CD14-positive monocyte (primary cell): ENCODE results near the gene PRRG4. TPM values are rescaled to one million over a fixed set of nuclear protein-coding genes. Genes with fewer than 3 reads are reported as not detected.
"Not testable (repeated sequence)": the region's sequence is repeated elsewhere in the genome, so short reads cannot be mapped to it uniquely, and the experiment has no call there.

ENCODE experiments used
- DNase-seq, 3 donors: peaks; one replicate each; pipeline ENCODE4 v3.0.0-alpha.2; 2011 to 2022
- H2AFZ ChIP-seq: 2 replicates; pipeline ENCODE4 v1.6.0; 2012; ENCODE audit warnings: mild to moderate bottlenecking, low read depth, low read length, inconsistent platforms; ENCODE audit not compliant: insufficient read depth, poor library complexity, severe bottlenecking
- H3K27ac ChIP-seq, 2 donors: 1 replicate in 1 of 2; 2 replicates in 1 of 2; pipeline ENCODE4 v1.5.1; 2012 to 2013; ENCODE audit warnings: low read length in 2 of 2, control low read depth in 1 of 2, inconsistent platforms in 1 of 2, low read depth in 1 of 2, mild to moderate bottlenecking in 1 of 2
- H3K27me3 ChIP-seq, 2 donors: one replicate each; pipeline versions ENCODE4 v1.6.0 to v1.6.1; 2011 to 2013; ENCODE audit warnings: low read length in 2 of 2; ENCODE audit not compliant: control insufficient read depth in 2 of 2, insufficient read depth in 2 of 2
- H3K36me3 ChIP-seq, 2 donors: replicated peaks in 1 of 2; 1 replicate in 1 of 2; 2 replicates in 1 of 2; pipeline versions ENCODE4 v1.5.1 to v1.6.1; 2012 to 2013; ENCODE audit warnings: low read length in 2 of 2, control low read depth in 1 of 2, inconsistent platforms in 1 of 2, mild to moderate bottlenecking in 1 of 2; ENCODE audit not compliant: insufficient read depth in 2 of 2, control insufficient read depth in 1 of 2
- H3K4me1 ChIP-seq, 2 donors: 1 replicate in 1 of 2; 2 replicates in 1 of 2; pipeline versions ENCODE4 v1.5.1 to v1.6.1; 2012 to 2013; ENCODE audit warnings: low read length in 2 of 2, control low read depth in 1 of 2, inconsistent platforms in 1 of 2, mild to moderate bottlenecking in 1 of 2, moderate library complexity in 1 of 2; ENCODE audit not compliant: insufficient read depth in 2 of 2, control insufficient read depth in 1 of 2
- H3K4me2 ChIP-seq: replicated peaks from 2 replicates; pipeline ENCODE3; 2012; ENCODE audit warnings: low read length, moderate library complexity, mild to moderate bottlenecking; ENCODE audit not compliant: poor library complexity, severe bottlenecking; ENCODE audit errors: extremely low read depth
- H3K4me3 ChIP-seq, 3 experiments: fragments of 200-600 bp in 1 of 3; sonication (generic) in 1 of 3; replicated peaks in 1 of 3; 1 replicate in 2 of 3; 2 replicates in 1 of 3; pipeline ENCODE4 v1.5.1; 2011 to 2013; ENCODE audit warnings: low read length in 3 of 3, mild to moderate bottlenecking in 3 of 3, control low read depth in 2 of 3, low read depth in 2 of 3, inconsistent platforms in 1 of 3, moderate library complexity in 1 of 3
- H3K79me2 ChIP-seq: 2 replicates; pipeline ENCODE4 v1.6.0; 2012; ENCODE audit warnings: mild to moderate bottlenecking, control low read depth, inconsistent platforms, low read length, moderate library complexity; ENCODE audit not compliant: insufficient read depth
- H3K9ac ChIP-seq: 2 replicates; pipeline ENCODE4 v1.6.0; 2017; ENCODE audit warnings: low read length, mild to moderate bottlenecking; ENCODE audit not compliant: insufficient read depth, poor library complexity, severe bottlenecking
- H3K9me3 ChIP-seq, 2 donors: replicated peaks in 1 of 2; 1 replicate in 1 of 2; 2 replicates in 1 of 2; pipeline versions ENCODE4 v1.5.1 to v1.6.1; 2012 to 2013; ENCODE audit warnings: low read length in 2 of 2, control low read depth in 1 of 2; ENCODE audit not compliant: control insufficient read depth in 1 of 2, insufficient read depth in 1 of 2
- H4K20me1 ChIP-seq: 2 replicates; pipeline ENCODE4 v1.6.0; 2012; ENCODE audit warnings: mild to moderate bottlenecking, low read length, control low read depth, moderate library complexity; ENCODE audit not compliant: insufficient read depth
- H3K27ac Mint-ChIP-seq, 7 donors: one replicate each; pipeline ENCODE4 v1.8.0; 2020; ENCODE audit warnings: mild to moderate bottlenecking in 7 of 7, mixed read lengths in 7 of 7, moderate library complexity in 6 of 7, inconsistent platforms in 2 of 7
- H3K27me3 Mint-ChIP-seq, 3 donors: one replicate each; pipeline ENCODE4 v1.8.0; 2021 to 2022; ENCODE audit warnings: low read depth in 3 of 3, mild to moderate bottlenecking in 3 of 3, mixed read lengths in 3 of 3, moderate library complexity in 3 of 3, inconsistent platforms in 1 of 3
- H3K36me3 Mint-ChIP-seq, 2 donors: one replicate each; pipeline ENCODE4 v1.8.0; 2020; ENCODE audit warnings: mixed read lengths in 2 of 2, inconsistent platforms in 1 of 2, mild to moderate bottlenecking in 1 of 2
- H3K4me1 Mint-ChIP-seq: one replicate; pipeline ENCODE4 v1.8.0; 2020; ENCODE audit warnings: mild to moderate bottlenecking, mixed read lengths
- H3K4me3 Mint-ChIP-seq, 2 donors: one replicate each; pipeline ENCODE4 v1.8.0; 2020; ENCODE audit warnings: mild to moderate bottlenecking in 2 of 2, mixed read lengths in 2 of 2, moderate library complexity in 1 of 2
- H3K9me3 Mint-ChIP-seq, 7 donors: one replicate each; pipeline ENCODE4 v1.8.0; 2020 to 2022; ENCODE audit warnings: mixed read lengths in 7 of 7, mild to moderate bottlenecking in 6 of 7, moderate library complexity in 6 of 7, inconsistent platforms in 2 of 7
- CTCF ChIP-seq: fragments of 200-600 bp; IDR thresholded peaks from one replicate; pipeline ENCODE4 v1.8.0; 2022; ENCODE audit warnings: antibody characterized with exemption, mild to moderate bottlenecking
- WGBS: methylation state at CpG from one replicate; pipeline ENCODE4 v1.1.5; 2013; ENCODE audit warnings: missing lambda C conversion rate; ENCODE audit not compliant: insufficient coverage; 5-methylcytosine and 5-hydroxymethylcytosine counted together
- intact Hi-C, 2 donors: fragments of 100-400 bp; cut with micrococcal nuclease; formaldehyde crosslinking; loops; one replicate each; pipeline versions ENCODE4 v1.15.0 to v1.15.1; 2023
- polyA plus RNA-seq, 3 donors: library from polyadenylated mRNA; depleted of rRNA in 1 of 3; unstranded in 2 of 3; stranded (reverse) in 1 of 3; fragments of 300-500 nt in 2 of 3; fragments of >200 nt in 1 of 3; fragmentation: Illumina TruSeq in 2 of 3; gene quantifications; 1 replicate in 2 of 3; 2 replicates in 1 of 3; pipeline ENCODE4 v1.2.3, GENCODE V29; 2012 to 2021

PRRG4 gene
- polyA plus RNA-seq, 3 donors = 3.5 to 9.9 (median 8.7) TPM

GRCh38 chr11:32861850-32862577, 32.3 kb downstream of the PRRG4 start:
- H3K9me3 ChIP-seq = no peaks in the 10 kb centered on the region
- H3K36me3 ChIP-seq = peaks cover 0 to 14% of the 10 kb centered on the region in 2 donors
- no peak overlapping the region for H3K27ac Mint-ChIP-seq
- TF ChIP-seq CTCF = no peak
- H3K4me2 ChIP-seq = no peak overlapping the region
- H3K9me3 Mint-ChIP-seq = no peaks in the 10 kb centered on the region
- peaks cover 0 to 1% (median 0%) of the 10 kb centered on the region in 3 donors for H3K27me3 Mint-ChIP-seq
- no peak for DNase-seq
- H4K20me1 ChIP-seq = no peaks in the 10 kb centered on the region
- peaks cover 7 to 8% of the 10 kb centered on the region in 2 donors for H3K36me3 Mint-ChIP-seq
- no peak overlapping the region for H3K9ac ChIP-seq
- WGBS = 100% methylated on average over 1 of the region's 3 CpGs
- no peaks in the 10 kb centered on the region for H3K79me2 ChIP-seq
- H3K4me3 Mint-ChIP-seq = no peak overlapping the region
- H3K4me1 ChIP-seq = no peaks in the 10 kb centered on the region
- H2AFZ ChIP-seq = no peak overlapping the region
- no peak overlapping the region for H3K4me3 ChIP-seq
- H3K27me3 ChIP-seq = no peaks in the 10 kb centered on the region
- intact Hi-C loops = no loop called here
- no peak overlapping the region for H3K27ac ChIP-seq
- H3K4me1 Mint-ChIP-seq = no peaks in the 10 kb centered on the region

GRCh38 chr11:32864555-32864954, 34.8 kb downstream of the PRRG4 start:
- H3K4me3 ChIP-seq = no peak overlapping the region
- H3K27ac ChIP-seq = no peak overlapping the region
- peaks cover 0 to 1% of the 10 kb centered on the region in 2 donors for H3K36me3 ChIP-seq
- intact Hi-C loops = no loop called here
- H3K79me2 ChIP-seq = no peaks in the 10 kb centered on the region
- no peaks in the 10 kb centered on the region for H4K20me1 ChIP-seq
- no peak for DNase-seq
- H3K27me3 Mint-ChIP-seq = peaks cover 0 to 2% (median 1%) of the 10 kb centered on the region in 3 donors
- H3K4me1 Mint-ChIP-seq = no peaks in the 10 kb centered on the region
- H3K27me3 ChIP-seq = no peaks in the 10 kb centered on the region
- H3K9me3 ChIP-seq = no peaks in the 10 kb centered on the region
- H3K36me3 Mint-ChIP-seq = no peaks in the 10 kb centered on the region
- H3K4me1 ChIP-seq = no peaks in the 10 kb centered on the region
- no peak overlapping the region for H3K4me3 Mint-ChIP-seq
- H3K4me2 ChIP-seq = no peak overlapping the region
- H3K9me3 Mint-ChIP-seq = peaks cover 0 to 9% (median 3%) of the 10 kb centered on the region in 7 donors
- no peak overlapping the region for H2AFZ ChIP-seq
- no peak overlapping the region for H3K27ac Mint-ChIP-seq
- H3K9ac ChIP-seq = no peak overlapping the region
- TF ChIP-seq CTCF = no peak

DNA sequence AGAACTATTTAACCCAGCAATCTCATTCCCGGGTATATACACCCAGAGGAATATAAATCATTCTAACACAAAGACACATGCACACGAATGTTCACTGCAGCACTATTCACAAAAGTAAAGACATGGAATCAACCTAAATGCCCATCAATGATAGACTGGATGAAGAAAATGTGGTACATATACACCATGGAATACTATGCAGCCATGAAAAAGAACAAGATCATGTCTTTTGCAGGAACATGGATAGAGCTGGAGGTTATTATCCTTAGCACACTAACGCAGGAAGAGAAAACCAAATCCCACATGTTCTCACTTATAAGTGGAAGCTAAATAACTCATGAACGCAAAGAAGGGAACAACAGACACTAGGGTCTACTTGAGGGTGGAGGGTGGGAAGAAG, 39.0 kb downstream of the PRRG4 start:
- intact Hi-C loops = not testable (repeated sequence)
- WGBS = 60% methylated on average over 1 of the region's 4 CpGs

More for the DNA sequence above, 39.0 kb downstream of the PRRG4 start:
- not testable (repeated sequence) for H3K27ac Mint-ChIP-seq, H3K9me3 ChIP-seq, H3K36me3 Mint-ChIP-seq, H3K4me3 Mint-ChIP-seq, H3K4me2 ChIP-seq, H3K4me3 ChIP-seq, H3K9ac ChIP-seq, H3K4me1 Mint-ChIP-seq, H2AFZ ChIP-seq, H4K20me1 ChIP-seq, DNase-seq, H3K27me3 ChIP-seq, H3K79me2 ChIP-seq, H3K9me3 Mint-ChIP-seq, H3K36me3 ChIP-seq, H3K27me3 Mint-ChIP-seq, H3K27ac ChIP-seq, H3K4me1 ChIP-seq
